Endothelial cell of umbilical vein (primary cell): ENCODE data around the gene CLEC20A. TPM values are rescaled to one million over a fixed set of nuclear protein-coding genes. Genes with fewer than 3 reads are reported as not detected.

ENCODE experiments used
- BruUV-seq: library from RNA; stranded (reverse); fragments of 400-500 nt; replicated peaks from 2 replicates; lab custom pipeline; 2021; lab: Mats Ljungman, UMichigan
- CTCF ChIA-PET: fragments of 300-600, 350-600 bp; sonication (Branson Sonifier 250); formaldehyde crosslinking; loops from one replicate; lab custom pipeline; 2021; ENCODE audit warnings: antibody characterized with exemption, inconsistent platforms; lab: Charles Lee
- POLR2A ChIA-PET: fragments of 300-600, 350-600 bp; sonication (Branson Sonifier 250); formaldehyde crosslinking; loops from one replicate; lab custom pipeline; 2021; ENCODE audit warnings: antibody characterized with exemption, inconsistent platforms; lab: Charles Lee
- DNase-seq: peaks from one replicate; pipeline ENCODE4 v3.0.0-alpha.2; 2011; ENCODE audit warnings: low read depth, low spot score
- FAIRE-seq: peaks from 2 replicates; lab custom pipeline; 2011; peaks lifted over from hg19 to GRCh38; lab: Jason Lieb, UNC
- H2AFZ ChIP-seq: 2 replicates; pipeline ENCODE4 v1.6.0; 2012; ENCODE audit warnings: low read depth, low read length, control low read depth, inconsistent platforms
- H3K27ac ChIP-seq: 2 replicates; pipeline ENCODE4 v1.5.1; 2011; ENCODE audit warnings: low read depth, mild to moderate bottlenecking, control low read depth, low read length, moderate library complexity; ENCODE audit not compliant: insufficient read depth
- H3K27me3 ChIP-seq, 2 experiments: 2 replicates each; pipeline versions ENCODE4 v1.6.0 to v1.6.1; 2011; ENCODE audit warnings: low read length in 2 of 2, mixed read lengths in 1 of 2; ENCODE audit not compliant: control insufficient read depth in 2 of 2, insufficient read depth in 2 of 2
- H3K36me3 ChIP-seq, 2 experiments: 2 replicates in 1 of 2; 3 replicates in 1 of 2; pipeline ENCODE4 v1.5.1; 2011; ENCODE audit warnings: low read length in 2 of 2, mild to moderate bottlenecking in 1 of 2, moderate library complexity in 1 of 2; ENCODE audit not compliant: control insufficient read depth in 2 of 2, insufficient read depth in 2 of 2; ENCODE audit errors: extremely low read depth in 1 of 2
- H3K4me1 ChIP-seq: 3 replicates; pipeline ENCODE4 v1.5.1; 2011; ENCODE audit warnings: mild to moderate bottlenecking, low read length; ENCODE audit not compliant: control insufficient read depth, insufficient read depth; ENCODE audit errors: extremely low read depth
- H3K4me2 ChIP-seq: 2 replicates; pipeline ENCODE4 v1.6.1; 2011; ENCODE audit warnings: low read length, control low read depth, mixed read lengths; ENCODE audit not compliant: insufficient read depth
- H3K4me3 ChIP-seq, 3 experiments: fragments of 200-600 bp in 1 of 3; sonication (generic), shearing (Covaris generic) in 1 of 3; replicated peaks in 1 of 3; 2 replicates each; pipeline ENCODE4 v1.5.1; 2011 to 2016; ENCODE audit warnings: control low read depth in 3 of 3, low read length in 3 of 3, mild to moderate bottlenecking in 2 of 3, inconsistent platforms in 1 of 3, low read depth in 1 of 3, moderate library complexity in 1 of 3; ENCODE audit not compliant: insufficient read depth in 1 of 3
- H3K79me2 ChIP-seq: 2 replicates; pipeline ENCODE4 v1.6.0; 2012; ENCODE audit warnings: low read length, inconsistent platforms; ENCODE audit not compliant: control insufficient read depth, insufficient read depth
- H3K9ac ChIP-seq: replicated peaks from 2 replicates; pipeline ENCODE3; 2011; ENCODE audit warnings: low read length, control low read depth; ENCODE audit not compliant: insufficient read depth; ENCODE audit errors: extremely low read depth
- H3K9me1 ChIP-seq: replicated peaks from 3 replicates; pipeline ENCODE4 v1.6.0; 2011; ENCODE audit warnings: mild to moderate bottlenecking, low read length; ENCODE audit not compliant: control insufficient read depth, insufficient read depth; ENCODE audit errors: extremely low read depth
- H3K9me3 ChIP-seq: replicated peaks from 2 replicates; pipeline ENCODE4 v1.5.1; 2012; ENCODE audit warnings: low read length, inconsistent platforms; ENCODE audit not compliant: control insufficient read depth, insufficient read depth
- H4K20me1 ChIP-seq: replicated peaks from 2 replicates; pipeline ENCODE3; 2011; ENCODE audit warnings: mild to moderate bottlenecking, low read length; ENCODE audit not compliant: control insufficient read depth, insufficient read depth; ENCODE audit errors: extremely low read depth
- CTCF ChIP-seq, 2 donors: IDR thresholded peaks; 1 replicate in 1 of 2; 2 replicates in 1 of 2; pipeline ENCODE4 v1.5.1; 2011; ENCODE audit warnings: low read length in 2 of 2, mild to moderate bottlenecking in 2 of 2, moderate library complexity in 2 of 2, control low read depth in 1 of 2, inconsistent platforms in 1 of 2, low read depth in 1 of 2; ENCODE audit not compliant: insufficient read depth in 1 of 2; ENCODE audit errors: extremely low read depth in 1 of 2
- MYC ChIP-seq: IDR thresholded peaks from one replicate; pipeline ENCODE4 v1.6.1; 2011; ENCODE audit warnings: mild to moderate bottlenecking, low read depth, low read length
- POLR2A ChIP-seq: IDR thresholded peaks from 2 replicates; pipeline ENCODE4 v1.6.1; 2012; ENCODE audit warnings: low read depth, mild to moderate bottlenecking, control low read depth, low read length
- dilution Hi-C: fragments of 300-500 bp; cut with MboI; formaldehyde crosslinking; loops from one replicate; pipeline ENCODE4 v1.15.0; 2019; ENCODE audit warnings: low sequenced_read_pairs; ENCODE audit not compliant: extremely low pct_ligation_motif_present
- intact Hi-C: fragments of 100-400 bp; cut with micrococcal nuclease; formaldehyde crosslinking; loops from one replicate; pipeline ENCODE4 v1.10.0; 2022
- polyA plus RNA-seq, 4 experiments: library from polyadenylated mRNA; depleted of rRNA in 3 of 4; stranded (reverse) in 3 of 4; unstranded in 1 of 4; fragments of >200 nt; gene quantifications; 2 replicates each; pipeline versions ENCODE4 v1.2.1 to v1.2.3, GENCODE V29; 2011 to 2012; ENCODE audit warnings: missing spikeins in 1 of 4
- total RNA-seq: library from RNA; stranded (reverse); gene quantifications from 2 replicates; pipeline ENCODE4 v1.2.3, GENCODE V29; 2021
- TF ChIP-seq, protein P1 (sequence below): IDR thresholded peaks from 2 replicates; pipeline ENCODE4 v1.6.1; 2011; ENCODE audit not compliant: insufficient read depth, insufficient read length

Gene CLEC20A
- total and polyA plus RNA-seq, 2 donors (not counting 3 experiments of a cell fraction or from before 2014, with no cell fraction given), result not detected

GRCh38 chr1:178532392-178532791, 35.6 kb upstream of the CLEC20A start:
- Histone ChIP-seq H3K79me2 (no peaks in the 10 kb centered on the region), H3K27ac (no peak overlapping the region), H4K20me1 (no peaks in the 10 kb centered on the region), H3K27me3 (no peaks in the 10 kb centered on the region), H3K4me1 (no peaks in the 10 kb centered on the region), H3K4me3 (no peak overlapping the region), H3K4me2 (peak overlapping the region; percentile 62), H2AFZ (peak overlapping the region; percentile 86), H3K9me3 (no peaks in the 10 kb centered on the region), H3K9me1 (no peaks in the 10 kb centered on the region), H3K9ac (no peak overlapping the region), H3K36me3 (no peaks in the 10 kb centered on the region)
- TF ChIP-seq POLR2A (no peak), CTCF (IDR thresholded peaks at IDR 0.05; ENCODE audit: extremely low read depth in 1 of 2, insufficient read depth in 1 of 2, low read depth in 1 of 2, low read length in 2 of 2) (peak; percentile 87 to 89)
- intact Hi-C loops (loop anchor here (1.0 to 5.0 kb wide), 5 partner anchors 220 to 550 kb away; partner anchors contain the start of gene TOR3A), dilution Hi-C loops (no loop called here)
- no TSS peak for BruUV-seq
- DNase-seq (peak; percentile 82), FAIRE-seq (peak; percentile 83)
- ChIA-PET CTCF (interaction anchor here (0.5 to 14.6 kb wide), 30 partner anchors 8 to 836 kb away, joined by 3 to 349 read pairs (median 4); partner anchors contain the start of gene SOAT1), POLR2A (interaction anchor here (0.5 kb wide), 1 partner anchor 221 kb away, joined by 3 read pairs; no protein-coding TSS in a partner anchor)

GRCh38 chr1:178531887-178532286, 35.1 kb upstream of the CLEC20A start:
- no TSS peak for BruUV-seq
- TF ChIP-seq POLR2A (no peak), MYC (no peak)
- TF ChIP-seq, protein P1, sequence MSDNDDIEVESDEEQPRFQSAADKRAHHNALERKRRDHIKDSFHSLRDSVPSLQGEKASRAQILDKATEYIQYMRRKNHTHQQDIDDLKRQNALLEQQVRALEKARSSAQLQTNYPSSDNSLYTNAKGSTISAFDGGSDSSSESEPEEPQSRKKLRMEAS, result no peak
- Histone ChIP-seq H3K36me3 (no peaks in the 10 kb centered on the region), H3K4me3 (no peak overlapping the region), H3K9ac (no peak overlapping the region), H3K4me2 (no peak overlapping the region), H4K20me1 (no peaks in the 10 kb centered on the region), H3K27ac (no peak overlapping the region), H3K9me1 (no peaks in the 10 kb centered on the region), H3K27me3 (no peaks in the 10 kb centered on the region), H3K4me1 (no peaks in the 10 kb centered on the region), H3K79me2 (no peaks in the 10 kb centered on the region), H2AFZ (peak overlapping the region; percentile 52), H3K9me3 (no peaks in the 10 kb centered on the region)
- dilution Hi-C loops, result no loop called here
- DNase-seq (no peak), FAIRE-seq (no peak)
- CTCF ChIA-PET, result interaction anchor here (0.5 to 14.6 kb wide), 29 partner anchors 9 to 837 kb away, joined by 3 to 349 read pairs (median 4); partner anchors contain the start of gene SOAT1
- POLR2A ChIA-PET, result interaction anchor here (0.5 kb wide), 1 partner anchor 222 kb away, joined by 3 read pairs; no protein-coding TSS in a partner anchor
- intact Hi-C loops, result loop anchor here (1.0 to 5.0 kb wide), 5 partner anchors 221 to 550 kb away; partner anchors contain the start of gene TOR3A
